HepG2 (cell line): ENCODE results near the gene MLLT10. TPM values are rescaled to one million over a fixed set of nuclear protein-coding genes. Genes with fewer than 3 reads are reported as not detected.

ENCODE experiments used
- ATAC-seq: fragments of 200-7000 bp; cut with Tn5 transposase; 3 replicates; pipeline ENCODE4 v1.9.1; 2020; ENCODE audit warnings: mild to moderate bottlenecking, moderate library complexity
- BruUV-seq: library from RNA; stranded (reverse); fragments of 400-500 nt; replicated peaks from 2 replicates; lab custom pipeline; 2021; lab: Mats Ljungman, UMichigan
- CTCF ChIA-PET: fragments of 300-600 bp; formaldehyde crosslinking; extraction: SDS; loops from one replicate; lab custom pipeline; 2021; ENCODE audit warnings: low total read pairs, inconsistent platforms, low intra/inter-chr PET ratio; lab: Yijun Ruan, JAX
- POLR2A ChIA-PET: fragments of 350-600 bp; sonication (Branson Sonifier 250); formaldehyde crosslinking; loops from one replicate; lab custom pipeline; 2020; ENCODE audit warnings: antibody characterized with exemption, inconsistent platforms; lab: Yijun Ruan, JAX
- DNase-seq: peaks from one replicate; pipeline ENCODE4 v3.0.0-alpha.2; 2015; ENCODE audit warnings: low spot score
- FAIRE-seq: peaks from 3 replicates; lab custom pipeline; 2011; peaks lifted over from hg19 to GRCh38; lab: Jason Lieb, UNC
- H2AFZ ChIP-seq: one replicate; pipeline ENCODE4 v1.6.1; 2011; ENCODE audit warnings: low read length, inconsistent platforms
- H3K27ac ChIP-seq: fragments of 300-600 bp; 3 replicates; pipeline ENCODE4 v1.8.0; 2011; ENCODE audit warnings: mixed run types, mild to moderate bottlenecking, mixed read lengths, low read length, inconsistent platforms; ENCODE audit not compliant: insufficient read depth; ENCODE audit errors: extremely low read length
- H3K27me3 ChIP-seq, 2 experiments: fragments of 200-600 bp in 1 of 2; 2 replicates in 1 of 2; 3 replicates in 1 of 2; pipeline versions ENCODE4 v1.6.0 to v1.8.0; 2011; ENCODE audit warnings: low read length in 2 of 2, mild to moderate bottlenecking in 2 of 2, moderate library complexity in 2 of 2, inconsistent platforms in 1 of 2; ENCODE audit not compliant: insufficient read depth in 2 of 2, control insufficient read depth in 1 of 2
- H3K36me3 ChIP-seq, 2 experiments: fragments of 200-600 bp in 1 of 2; replicated peaks in 1 of 2; 2 replicates in 1 of 2; 3 replicates in 1 of 2; pipeline versions ENCODE4 v1.5.1 to v1.8.0; 2011; ENCODE audit warnings: low read length in 2 of 2, inconsistent platforms in 1 of 2; ENCODE audit not compliant: insufficient read depth in 2 of 2, control insufficient read depth in 1 of 2
- H3K4me1 ChIP-seq: 2 replicates; pipeline ENCODE4 v1.5.1; 2012; ENCODE audit warnings: low read length, inconsistent platforms; ENCODE audit not compliant: insufficient read depth
- H3K4me2 ChIP-seq: 2 replicates; pipeline ENCODE4 v1.6.0; 2011; ENCODE audit warnings: low read depth, low read length, inconsistent platforms
- H3K4me3 ChIP-seq, 3 experiments: fragments of 200-600 bp in 1 of 3; sonication (generic), shearing (Covaris generic) in 1 of 3; replicated peaks in 1 of 3; 2 replicates each; pipeline ENCODE4 v1.5.1; 2011 to 2016; ENCODE audit warnings: low read length in 3 of 3, inconsistent platforms in 2 of 3, low read depth in 2 of 3, mild to moderate bottlenecking in 2 of 3, control low read depth in 1 of 3, mixed read lengths in 1 of 3; ENCODE audit not compliant: insufficient read depth in 1 of 3
- H3K79me2 ChIP-seq: one replicate; pipeline ENCODE4 v1.6.1; 2011; ENCODE audit warnings: low read length, inconsistent platforms; ENCODE audit not compliant: insufficient read depth
- H3K9ac ChIP-seq: 2 replicates; pipeline ENCODE4 v1.6.0; 2011; ENCODE audit warnings: mild to moderate bottlenecking, low read depth, low read length, inconsistent platforms; ENCODE audit not compliant: insufficient read depth
- H3K9me3 ChIP-seq: 2 replicates; pipeline ENCODE4 v1.5.1; 2012; ENCODE audit warnings: mild to moderate bottlenecking, low read length
- H4K20me1 ChIP-seq: 2 replicates; pipeline ENCODE4 v1.6.0; 2011; ENCODE audit warnings: inconsistent platforms, mild to moderate bottlenecking, low read length, moderate library complexity; ENCODE audit not compliant: insufficient read depth
- PLRG1 ChIP-seq: fragments of 450-650 bp; conservative IDR thresholded peaks from 2 replicates; pipeline ENCODE4 v1.6.1; 2016
- SCMH1 ChIP-seq: sonication (generic); formaldehyde crosslinking; IDR thresholded peaks from 2 replicates; pipeline ENCODE4 v1.9.0; 2021; ENCODE audit warnings: missing genetic modification reagents, mild to moderate bottlenecking, borderline replicate concordance
- SIN3A ChIP-seq: IDR thresholded peaks from 2 replicates; pipeline ENCODE4 v1.6.1; 2011; ENCODE audit warnings: low read depth, mild to moderate bottlenecking, control low read depth, low read length, borderline replicate concordance
- SMARCC2 ChIP-seq: fragments of 450-650 bp; IDR thresholded peaks from 2 replicates; pipeline ENCODE4 v1.6.1; 2017; ENCODE audit warnings: antibody characterized with exemption, mild to moderate bottlenecking
- ZNF530 ChIP-seq: sonication (generic); formaldehyde crosslinking; IDR thresholded peaks from 2 replicates; pipeline ENCODE4 v1.5.0; 2020; ENCODE audit warnings: low read depth, mild to moderate bottlenecking, missing genetic modification reagents
- ZNF746 ChIP-seq: sonication (generic); formaldehyde crosslinking; IDR thresholded peaks from 2 replicates; pipeline ENCODE4 v1.8.0; 2022; ENCODE audit warnings: mild to moderate bottlenecking, missing genetic modification reagents
- WGBS: methylation state at CpG from one replicate; pipeline ENCODE4 v1.1.6; 2017; ENCODE audit warnings: low lambda C conversion rate; 5-methylcytosine and 5-hydroxymethylcytosine counted together
- in situ Hi-C: cut with HindIII; loops from 2 replicates; pipeline ENCODE4 v1.10.0; 2017; ENCODE audit warnings: low pct_unique_long_range_greater_than_20kb; ENCODE audit not compliant: extremely low pct_ligation_motif_present
- intact Hi-C: fragments of 100-400 bp; cut with micrococcal nuclease; formaldehyde crosslinking; loops from one replicate; pipeline ENCODE4 v1.10.0; 2022; ENCODE audit not compliant: unreplicated experiment
- polyA plus RNA-seq, 8 experiments: library from polyadenylated mRNA; depleted of rRNA in 3 of 8; stranded (reverse) in 7 of 8; unstranded in 1 of 8; fragments of >200 nt; fragmentation: Illumina TruSeq in 4 of 8; extraction: Trizol in 4 of 8; gene quantifications; 2 replicates each; pipeline versions ENCODE4 v1.2.1 to v1.2.3, GENCODE V29; 2011 to 2016; ENCODE audit warnings: low read depth in 4 of 8, missing spikeins in 1 of 8, mixed read lengths in 1 of 8; ENCODE audit not compliant: insufficient read depth in 1 of 8
- total RNA-seq, 5 experiments: library from RNA; depleted of rRNA; stranded (reverse); fragments of >200 nt; fragmentation: Illumina TruSeq; extraction: Trizol; gene quantifications; 2 replicates each; pipeline ENCODE4 v1.2.3, GENCODE V29; 2016; ENCODE audit warnings: low read depth in 1 of 5
- TF ChIP-seq, protein P1 (sequence below): sonication (generic); formaldehyde crosslinking; IDR thresholded peaks from 2 replicates; pipeline ENCODE4 v1.4.0; 2020; ENCODE audit warnings: missing genetic modification reagents
- TF ChIP-seq, protein P2 (sequence below): sonication (generic); formaldehyde crosslinking; IDR thresholded peaks from 2 replicates; pipeline ENCODE4 v1.8.1; 2023; ENCODE audit warnings: missing genetic modification reagents, inconsistent platforms, borderline replicate concordance

MLLT10 gene
- total and polyA plus RNA-seq, 2 of the 13 experiments (the other 11 are each of a cell fraction or from before 2014, with no cell fraction given): 51.3 to 84.1 TPM

DNA sequence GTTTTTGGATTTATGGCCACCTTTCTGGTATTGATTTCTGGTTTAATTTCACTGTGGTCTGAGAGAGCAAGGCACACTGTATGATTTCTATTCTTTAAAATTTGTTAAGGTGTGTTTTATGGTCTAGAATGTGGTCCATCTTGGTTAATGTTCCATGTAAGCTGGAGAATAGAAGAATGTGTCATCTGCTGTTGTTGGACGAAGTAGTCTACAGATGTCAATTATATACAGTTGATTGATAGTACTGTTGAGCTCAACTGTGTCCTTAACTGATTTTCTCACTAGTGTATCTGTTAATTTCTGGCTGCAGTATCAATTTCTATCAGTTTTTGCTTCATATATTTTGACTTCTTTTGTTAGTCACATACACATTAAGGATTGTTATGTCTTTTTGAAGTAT is 127.1 kb downstream of the MLLT10 start:
- WGBS: 97% methylated on average over 1 of the region's 1 CpG
- Histone ChIP-seq H3K79me2 (peaks cover 37% of the 10 kb centered on the region), H3K4me1 (0 out of 2 replicates have a peak, but pooled peaks cover under 1% of the 10 kb centered on the region), H2AFZ (no peak overlapping the region), H3K4me3 (no peak overlapping the region), H3K27me3 (no peaks in the 10 kb centered on the region), H3K9ac (no peak overlapping the region), H3K4me2 (no peak overlapping the region), H3K27ac (no peak overlapping the region), H4K20me1 (no peaks in the 10 kb centered on the region), H3K36me3 (peaks cover 5 to 28% of the 10 kb centered on the region in 2 experiments), H3K9me3 (no peaks in the 10 kb centered on the region)
- POLR2A ChIA-PET: interaction anchor here (0.6 kb wide), 1 partner anchor 1508 kb away, joined by 3 read pairs; no protein-coding TSS in a partner anchor
- CTCF ChIA-PET: no interaction called here
- BruUV-seq: TSS peak; percentile 11
- DNase-seq (no peak), FAIRE-seq (no peak), ATAC-seq (no peak)
- intact Hi-C loops (no loop called here), in situ Hi-C loops (no loop called here)
- no peak for TF ChIP-seq SMARCC2
- TF ChIP-seq PLRG1: no peak
- TF ChIP-seq ZNF746 (CRISPR knock-in tag): no peak
- TF ChIP-seq ZNF530 (CRISPR knock-in tag): no peak
- TF ChIP-seq SCMH1 (CRISPR knock-in tag): no peak
- no peak for TF ChIP-seq SIN3A
- TF ChIP-seq, protein P1, sequence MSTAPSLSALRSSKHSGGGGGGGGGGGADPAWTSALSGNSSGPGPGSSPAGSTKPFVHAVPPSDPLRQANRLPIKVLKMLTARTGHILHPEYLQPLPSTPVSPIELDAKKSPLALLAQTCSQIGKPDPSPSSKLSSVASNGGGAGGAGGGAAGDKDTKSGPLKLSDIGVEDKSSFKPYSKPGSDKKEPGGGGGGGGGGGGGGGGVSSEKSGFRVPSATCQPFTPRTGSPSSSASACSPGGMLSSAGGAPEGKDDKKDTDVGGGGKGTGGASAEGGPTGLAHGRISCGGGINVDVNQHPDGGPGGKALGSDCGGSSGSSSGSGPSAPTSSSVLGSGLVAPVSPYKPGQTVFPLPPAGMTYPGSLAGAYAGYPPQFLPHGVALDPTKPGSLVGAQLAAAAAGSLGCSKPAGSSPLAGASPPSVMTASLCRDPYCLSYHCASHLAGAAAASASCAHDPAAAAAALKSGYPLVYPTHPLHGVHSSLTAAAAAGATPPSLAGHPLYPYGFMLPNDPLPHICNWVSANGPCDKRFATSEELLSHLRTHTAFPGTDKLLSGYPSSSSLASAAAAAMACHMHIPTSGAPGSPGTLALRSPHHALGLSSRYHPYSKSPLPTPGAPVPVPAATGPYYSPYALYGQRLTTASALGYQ (CRISPR knock-in tag): no peak
- TF ChIP-seq, protein P2, sequence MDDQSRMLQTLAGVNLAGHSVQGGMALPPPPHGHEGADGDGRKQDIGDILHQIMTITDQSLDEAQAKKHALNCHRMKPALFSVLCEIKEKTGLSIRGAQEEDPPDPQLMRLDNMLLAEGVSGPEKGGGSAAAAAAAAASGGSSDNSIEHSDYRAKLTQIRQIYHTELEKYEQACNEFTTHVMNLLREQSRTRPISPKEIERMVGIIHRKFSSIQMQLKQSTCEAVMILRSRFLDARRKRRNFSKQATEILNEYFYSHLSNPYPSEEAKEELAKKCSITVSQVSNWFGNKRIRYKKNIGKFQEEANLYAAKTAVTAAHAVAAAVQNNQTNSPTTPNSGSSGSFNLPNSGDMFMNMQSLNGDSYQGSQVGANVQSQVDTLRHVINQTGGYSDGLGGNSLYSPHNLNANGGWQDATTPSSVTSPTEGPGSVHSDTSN: no peak
